Astrocyte of the hippocampus (primary cell): Measurements from ENCODE around the gene SPATS2L.

Source experiments
- DNase-seq: peaks from one replicate; pipeline ENCODE4 v3.0.0; 2011; ENCODE audit warnings: low read depth, low spot score

Gene SPATS2L, protein sequence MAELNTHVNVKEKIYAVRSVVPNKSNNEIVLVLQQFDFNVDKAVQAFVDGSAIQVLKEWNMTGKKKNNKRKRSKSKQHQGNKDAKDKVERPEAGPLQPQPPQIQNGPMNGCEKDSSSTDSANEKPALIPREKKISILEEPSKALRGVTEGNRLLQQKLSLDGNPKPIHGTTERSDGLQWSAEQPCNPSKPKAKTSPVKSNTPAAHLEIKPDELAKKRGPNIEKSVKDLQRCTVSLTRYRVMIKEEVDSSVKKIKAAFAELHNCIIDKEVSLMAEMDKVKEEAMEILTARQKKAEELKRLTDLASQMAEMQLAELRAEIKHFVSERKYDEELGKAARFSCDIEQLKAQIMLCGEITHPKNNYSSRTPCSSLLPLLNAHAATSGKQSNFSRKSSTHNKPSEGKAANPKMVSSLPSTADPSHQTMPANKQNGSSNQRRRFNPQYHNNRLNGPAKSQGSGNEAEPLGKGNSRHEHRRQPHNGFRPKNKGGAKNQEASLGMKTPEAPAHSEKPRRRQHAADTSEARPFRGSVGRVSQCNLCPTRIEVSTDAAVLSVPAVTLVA

DNA sequence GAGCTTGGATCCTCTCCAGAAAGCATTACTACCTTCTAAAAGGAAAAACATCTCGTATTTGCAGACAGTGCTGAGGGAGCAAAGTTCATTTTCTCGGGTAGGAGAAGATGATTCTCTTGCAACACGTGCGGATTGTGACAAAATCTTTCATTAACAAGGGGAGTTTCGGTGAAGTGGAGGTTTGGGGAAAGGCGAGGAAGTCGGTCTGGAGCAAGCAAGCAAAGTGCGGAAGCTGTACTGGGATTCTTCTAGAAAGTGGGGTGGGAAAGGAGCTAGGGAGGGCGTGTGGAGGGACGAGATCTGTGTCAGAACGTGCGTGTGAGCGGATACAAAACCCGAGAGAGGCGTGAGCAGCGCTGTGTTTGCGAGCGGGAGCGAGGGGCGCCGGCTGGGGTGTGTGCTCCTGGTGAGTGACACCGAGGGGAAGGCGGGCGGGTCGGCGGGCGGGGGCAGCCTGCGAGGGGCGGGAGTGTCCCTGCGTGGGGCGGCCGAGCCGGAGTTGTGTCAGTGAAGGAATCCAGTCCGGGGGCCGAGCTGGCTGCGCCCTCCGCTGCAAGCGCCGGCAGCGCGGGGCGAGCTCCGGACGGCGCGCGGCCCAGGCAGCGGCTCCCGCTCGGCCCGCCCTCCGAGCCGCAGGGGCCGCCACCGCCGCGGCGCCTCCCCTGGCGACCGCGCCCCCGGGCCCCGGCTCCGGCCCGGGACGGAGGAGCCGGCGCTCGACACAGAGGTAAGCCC, at the start of gene SPATS2L:
TSS of gene SPATS2L (plus strand) at position 498 of the 735 bp plus-strand sequence. CDS start 82,552 bp downstream, outside the sequence.
- peak; percentile 87 for DNase-seq

DNA sequence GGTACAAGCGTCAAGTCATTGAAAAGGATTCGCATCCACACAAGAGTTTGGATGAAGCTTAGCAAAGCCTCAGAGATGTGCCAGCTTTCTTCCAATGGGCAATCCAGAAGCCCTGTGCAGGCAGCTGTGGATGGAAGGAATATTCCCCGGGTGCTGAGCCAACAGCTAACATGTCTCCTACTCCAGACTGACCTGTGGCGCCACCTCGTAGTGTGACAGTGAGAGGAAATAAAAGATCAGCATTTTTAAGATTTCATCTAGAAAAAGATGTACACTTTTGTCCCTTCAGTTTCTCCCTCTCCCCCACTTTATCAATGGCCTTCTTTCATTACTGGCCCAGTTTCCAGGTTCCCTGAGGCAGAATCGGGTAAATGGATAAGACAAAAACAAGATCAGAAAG, 48.9 kb upstream of the SPATS2L start:
- DNase-seq, result no peak

DNA sequence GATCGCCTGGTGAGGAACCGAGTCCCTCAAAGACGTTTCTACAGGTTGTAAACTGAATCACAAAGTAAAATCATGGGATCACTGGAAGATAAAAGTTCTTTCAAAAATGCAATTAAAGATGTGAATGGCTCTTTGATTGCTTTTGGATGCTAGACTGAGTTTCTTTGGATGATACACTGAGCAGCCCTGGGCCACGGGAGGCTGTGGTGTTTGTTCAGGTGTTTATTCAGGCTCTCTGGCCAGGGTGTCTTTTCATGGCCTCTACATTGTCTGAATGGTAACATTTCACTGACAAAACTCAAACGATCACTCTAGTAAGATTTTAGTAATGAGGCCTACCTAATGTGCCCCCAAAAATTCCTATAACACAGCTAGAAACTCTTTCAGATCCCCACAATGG, 48.4 kb upstream of the SPATS2L start:
- no peak for DNase-seq

DNA sequence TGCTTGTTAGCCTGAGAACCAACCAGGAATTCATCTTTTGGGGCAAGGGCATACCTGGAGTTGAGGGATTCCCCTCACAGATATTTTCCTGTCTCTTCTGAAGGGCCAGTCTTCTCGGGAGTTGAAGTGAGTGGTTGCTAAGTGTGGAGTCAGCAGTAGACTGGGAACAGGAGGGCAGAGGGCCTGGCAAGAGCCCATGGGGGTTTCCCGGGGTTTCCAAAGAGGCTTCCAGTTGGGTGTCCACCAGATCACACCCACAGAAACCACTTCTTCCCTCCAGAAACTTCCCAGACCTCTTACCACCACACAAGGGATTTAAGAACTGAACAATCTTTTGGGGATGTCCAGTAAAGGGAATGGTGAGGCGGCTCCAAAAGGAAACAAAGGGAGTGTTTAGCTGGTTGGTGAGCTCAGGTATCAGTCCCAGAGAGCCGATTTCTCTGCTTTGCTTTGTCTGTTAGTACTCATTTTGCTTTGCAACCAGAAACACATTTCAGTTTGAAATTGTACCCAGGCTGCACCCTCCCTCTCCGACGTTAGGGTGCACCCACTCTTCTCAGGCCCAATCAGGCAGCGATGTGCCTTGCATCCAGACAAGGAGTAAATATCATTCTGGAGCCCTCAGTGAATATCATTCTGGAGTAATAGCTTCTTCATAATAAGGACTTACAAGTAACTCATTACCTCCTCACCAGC, 47.5 kb upstream of the SPATS2L start:
- no peak for DNase-seq

DNA sequence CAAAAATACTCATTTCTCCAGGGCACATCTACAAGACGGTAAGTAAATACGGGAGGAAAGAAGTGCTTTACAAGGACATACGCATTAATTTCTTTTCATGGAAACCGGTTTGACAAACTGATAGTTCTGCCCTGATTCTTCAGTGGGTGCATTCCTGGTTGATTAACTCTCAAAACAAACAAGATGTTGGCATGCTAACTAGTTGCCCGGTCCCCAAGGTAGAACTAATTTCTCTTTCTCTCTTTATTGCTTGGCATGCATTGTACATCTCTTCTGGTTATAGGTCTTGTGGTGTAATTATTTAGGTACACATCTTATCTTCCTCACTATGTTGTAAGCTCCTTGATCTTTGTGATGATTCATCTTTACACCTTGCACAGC, 46.9 kb upstream of the SPATS2L start:
- no peak for DNase-seq

DNA sequence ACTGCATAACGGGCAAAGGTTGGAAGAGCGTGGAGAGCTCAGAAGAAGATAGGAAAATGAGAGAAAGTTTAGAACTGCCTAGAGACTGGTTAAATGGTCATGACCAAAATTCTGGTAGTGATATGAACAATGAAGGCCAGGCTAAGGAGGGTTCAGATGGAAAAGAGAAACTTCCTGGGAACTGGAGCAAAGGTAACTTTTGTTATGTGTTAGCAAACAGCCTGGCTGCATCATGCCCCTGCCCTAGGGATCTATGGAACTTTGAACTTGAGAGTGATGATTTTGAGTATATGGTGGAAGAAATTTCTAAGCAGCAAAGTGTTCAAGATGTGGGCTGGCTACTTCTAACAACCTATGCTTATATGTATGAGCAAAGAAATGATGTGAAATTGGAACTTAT, 44.4 kb upstream of the SPATS2L start:
- DNase-seq, result no peak

- no peak for DNase-seq
These were observed 43.2 kb upstream of the SPATS2L start for GRCh38 chr2:200263279-200263678.

DNA sequence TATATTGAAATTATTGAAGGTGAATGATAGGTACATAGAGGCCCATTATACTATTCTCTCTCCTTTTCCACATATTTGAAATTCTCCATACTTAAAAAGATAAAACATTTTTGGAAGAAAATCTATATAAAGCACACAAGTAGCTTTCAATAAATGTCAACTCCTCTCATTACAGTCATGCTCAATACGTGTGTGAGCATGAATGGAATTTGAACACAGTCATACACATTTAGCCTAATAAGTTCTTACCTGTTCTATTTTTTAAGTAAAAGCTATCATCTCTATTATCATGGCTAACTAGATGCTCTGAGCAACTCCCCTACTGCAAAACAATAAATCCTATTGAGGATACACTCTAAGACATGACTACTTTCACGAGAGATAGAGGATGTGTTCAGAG, 41.9 kb upstream of the SPATS2L start:
- DNase-seq, result no peak

- DNase-seq, result no peak
These were observed 40.1 kb upstream of the SPATS2L start for GRCh38 chr2:200266406-200266805.

DNA sequence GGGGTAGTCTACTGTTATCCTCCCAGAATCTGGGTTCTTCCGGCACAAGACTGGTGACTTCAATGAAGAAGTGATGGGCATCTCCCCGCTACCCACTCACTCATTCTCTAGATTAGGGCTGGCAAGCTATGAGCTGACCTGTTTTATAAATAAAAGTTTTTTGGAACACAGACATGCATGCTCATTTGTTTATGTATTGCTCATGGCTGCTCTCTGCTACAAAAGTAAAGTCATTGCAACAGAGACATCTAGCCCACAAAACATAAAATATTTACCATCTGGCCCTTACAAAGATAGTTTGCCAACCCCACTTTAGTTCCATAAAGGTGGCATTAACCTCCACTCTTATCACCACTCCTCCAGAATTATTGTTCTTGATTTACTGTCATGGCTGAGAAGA, 39.1 kb upstream of the SPATS2L start:
- no peak for DNase-seq

DNA sequence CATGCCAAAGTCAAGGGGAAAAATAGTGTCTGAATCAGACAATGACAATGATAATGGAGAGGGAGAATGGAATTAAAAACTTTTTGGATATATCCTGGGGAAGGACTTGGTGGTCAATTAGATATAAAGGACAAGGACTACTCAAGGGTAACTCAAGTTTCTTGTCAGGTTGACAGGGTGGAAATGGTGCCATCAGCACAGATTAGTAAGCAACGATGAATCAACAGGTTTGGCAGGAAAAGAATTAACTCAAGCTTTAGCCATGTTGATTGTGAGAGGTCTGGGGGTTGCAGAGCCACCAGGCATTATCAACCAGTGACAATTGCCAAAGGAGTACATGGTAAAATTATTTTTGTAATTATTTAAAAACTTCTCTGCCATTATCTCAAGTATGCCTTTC, 35.8 kb upstream of the SPATS2L start:
- no peak for DNase-seq

DNA sequence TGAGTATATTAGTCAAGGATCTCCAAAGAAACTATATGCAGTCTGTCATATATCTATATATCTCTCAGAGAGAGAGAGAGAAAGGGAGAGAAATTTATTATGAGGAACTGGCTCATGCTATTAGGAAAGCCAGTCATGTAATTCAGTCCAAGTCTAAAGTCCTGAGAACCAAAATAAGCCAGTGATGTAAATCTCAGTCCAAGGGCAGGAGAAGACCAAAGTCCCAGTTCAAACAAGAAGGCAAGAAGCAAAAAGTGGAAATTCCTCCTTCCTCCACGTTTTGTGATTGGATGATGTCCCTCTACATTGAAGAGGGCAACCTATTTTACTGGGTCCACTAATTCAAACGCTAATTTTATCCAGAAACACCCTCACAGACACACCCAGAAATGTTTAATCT, 34.2 kb upstream of the SPATS2L start:
- no peak for DNase-seq

DNA sequence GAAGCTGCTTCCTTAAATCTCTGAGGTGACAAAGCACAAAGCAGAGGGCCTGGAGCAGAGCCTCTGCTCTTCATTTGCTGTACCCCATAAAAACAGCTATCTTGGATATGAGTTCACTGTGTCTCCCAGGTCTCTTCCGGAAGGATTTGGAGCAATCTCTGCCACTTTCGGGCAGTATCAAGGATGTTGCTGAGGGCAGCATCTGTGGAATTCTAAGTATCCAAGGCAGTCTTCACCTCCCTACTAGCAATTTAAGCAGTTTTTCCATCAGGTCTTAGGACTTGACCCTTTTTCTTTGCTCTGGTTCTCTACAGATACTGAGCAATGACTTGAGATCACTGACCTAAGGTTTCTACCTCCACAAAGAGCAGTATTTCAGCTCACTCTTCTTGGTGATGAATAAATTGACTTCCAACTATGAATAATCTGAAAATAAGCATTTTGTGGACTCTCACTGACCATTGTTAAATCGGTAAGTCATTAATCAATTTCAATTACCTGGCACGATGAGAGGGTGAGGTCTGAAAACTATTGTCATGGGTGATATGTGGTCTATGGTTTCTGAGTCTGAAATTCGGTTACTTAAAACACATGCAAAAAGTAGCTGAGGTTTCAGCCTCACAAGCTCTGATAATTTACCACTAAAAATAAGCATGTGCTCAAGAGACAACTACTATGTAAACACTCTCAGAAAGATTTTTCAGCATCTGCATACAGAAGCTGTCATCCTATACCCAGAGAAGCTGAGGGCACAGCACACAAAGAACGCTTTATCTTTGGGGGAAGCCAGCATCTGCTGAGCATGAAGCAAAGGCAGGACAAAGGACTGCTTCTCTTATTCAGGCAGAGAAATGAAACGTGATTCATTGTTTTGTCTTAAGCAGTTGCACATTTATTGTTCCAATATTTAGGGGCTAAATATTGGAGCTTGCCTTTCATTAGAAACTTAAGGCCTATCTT, 32.1 kb upstream of the SPATS2L start:
- DNase-seq, result no peak

GRCh38 chr2:200275295-200276013, 31.0 kb upstream of the SPATS2L start:
- no peak for DNase-seq

GRCh38 chr2:200276472-200276871, 30.0 kb upstream of the SPATS2L start:
- DNase-seq, result no peak

DNA sequence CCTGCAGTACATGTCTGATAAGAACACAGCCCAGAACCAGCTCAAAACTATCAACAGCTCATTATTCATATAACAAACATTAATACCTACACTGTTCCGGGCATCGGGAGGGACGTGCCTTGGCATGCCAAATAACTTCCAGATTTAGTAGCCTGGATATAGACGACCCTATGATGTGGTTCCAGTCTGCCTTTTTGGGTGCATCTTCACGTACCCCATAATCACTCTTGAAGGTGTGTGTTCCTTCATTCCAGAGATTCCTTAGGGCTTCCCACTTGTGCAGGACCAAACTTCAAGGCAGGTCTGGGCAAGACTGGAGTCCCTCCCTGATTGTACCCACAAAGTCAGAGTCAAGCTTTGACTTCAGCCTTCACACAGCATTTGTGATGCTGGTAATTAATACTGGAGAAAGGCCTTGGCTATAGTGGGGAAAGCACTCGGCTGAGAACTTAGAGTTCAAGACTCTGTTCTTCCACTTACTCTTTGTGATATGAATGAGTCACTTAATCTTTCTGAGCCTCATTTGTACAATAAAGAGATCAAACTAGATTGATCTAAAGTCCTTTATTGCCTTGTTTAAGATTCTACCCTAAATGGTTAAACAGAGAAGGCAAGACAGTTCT, 27.7 kb upstream of the SPATS2L start:
- DNase-seq, result no peak

DNA sequence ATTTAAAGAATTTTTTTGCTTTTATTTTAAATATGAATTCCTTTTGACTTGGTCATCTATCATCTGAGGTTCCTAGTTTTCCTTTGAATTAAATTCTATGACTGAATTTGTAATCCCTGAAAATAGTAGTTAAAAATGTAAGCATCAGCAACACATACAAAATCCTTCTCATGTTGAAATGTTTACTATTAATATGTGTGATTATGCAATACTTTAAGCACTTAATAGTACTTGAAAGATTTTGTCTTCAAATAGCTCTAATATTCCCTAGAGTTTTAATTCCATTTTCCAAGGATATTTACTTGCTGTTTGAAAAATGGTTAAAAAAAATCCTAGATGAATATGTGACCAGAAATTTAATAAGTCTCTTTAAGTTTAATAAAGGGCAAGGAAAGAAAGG, 26.6 kb upstream of the SPATS2L start:
- DNase-seq, result no peak

- DNase-seq, result no peak
These were observed 19.9 kb upstream of the SPATS2L start for GRCh38 chr2:200286578-200286977.

GRCh38 chr2:200288670-200289429, 17.6 kb upstream of the SPATS2L start:
- DNase-seq, result no peak
